HepG2 (cell line): ENCODE results near the gene CERS5. TPM values are rescaled to one million over a fixed set of nuclear protein-coding genes. Genes with fewer than 3 reads are reported as not detected.
A peak's percentile ranks its signal among the peaks of the same experiment; 100 is the strongest.

Experiments
- ARNT2 ChIP-seq: sonication (generic); formaldehyde crosslinking; IDR thresholded peaks from 2 replicates; pipeline ENCODE4 v1.8.0; 2022; ENCODE audit warnings: mild to moderate bottlenecking, low read depth, missing genetic modification reagents, moderate library complexity
- CBX5 ChIP-seq: sonication (generic); formaldehyde crosslinking; IDR thresholded peaks from 2 replicates; pipeline ENCODE4 v1.4.0; 2020; ENCODE audit warnings: missing genetic modification reagents, borderline replicate concordance
- CSRNP1 ChIP-seq: sonication (generic); formaldehyde crosslinking; IDR thresholded peaks from 2 replicates; pipeline ENCODE4 v1.8.1; 2023; ENCODE audit warnings: mild to moderate bottlenecking, missing genetic modification reagents
- EP300 ChIP-seq, 3 experiments: sonication (generic) in 1 of 3; formaldehyde crosslinking in 1 of 3; IDR thresholded peaks; 2 replicates each; pipeline versions ENCODE4 v1.5.1 to v1.6.1; 2011 to 2020; ENCODE audit warnings: low read depth in 2 of 3, low read length in 2 of 3, borderline replicate concordance in 1 of 3, improper control_type of control experiment in 1 of 3, mild to moderate bottlenecking in 1 of 3, missing genetic modification reagents in 1 of 3, moderate library complexity in 1 of 3
- FOXP1 ChIP-seq, 2 experiments: fragments of 450-650 bp in 1 of 2; IDR thresholded peaks; 2 replicates each; pipeline ENCODE4 v1.6.1; 2017 to 2018; ENCODE audit warnings: antibody characterized with exemption in 1 of 2
- HOMEZ ChIP-seq: IDR thresholded peaks from 2 replicates; pipeline ENCODE4 v1.6.1; 2016; ENCODE audit warnings: low read depth
- KIAA2018 ChIP-seq: sonication (generic); formaldehyde crosslinking; IDR thresholded peaks from 2 replicates; pipeline ENCODE4 v1.5.0; 2020; ENCODE audit warnings: mild to moderate bottlenecking, missing genetic modification reagents, borderline replicate concordance
- NFE2L2 ChIP-seq: fragments of 150-350 bp; IDR thresholded peaks from 2 replicates; pipeline ENCODE4 v1.6.1; 2014; ENCODE audit warnings: low read length
- NKX3-1 ChIP-seq: sonication (generic); formaldehyde crosslinking; IDR thresholded peaks from 2 replicates; pipeline ENCODE4 v1.5.0; 2020; ENCODE audit warnings: missing genetic modification reagents
- ZNF274 ChIP-seq: sonication (generic); formaldehyde crosslinking; IDR thresholded peaks from 2 replicates; pipeline ENCODE4 v1.5.1; 2020; ENCODE audit warnings: mild to moderate bottlenecking, missing genetic modification reagents
- ZNF280D ChIP-seq: sonication (generic); formaldehyde crosslinking; IDR thresholded peaks from 2 replicates; pipeline ENCODE4 v1.5.1; 2020; ENCODE audit warnings: mild to moderate bottlenecking, missing genetic modification reagents
- ZNF331 ChIP-seq: sonication (generic); formaldehyde crosslinking; IDR thresholded peaks from 2 replicates; pipeline ENCODE4 v1.4.0; 2020; ENCODE audit warnings: missing genetic modification reagents
- ZNF619 ChIP-seq: sonication (generic); formaldehyde crosslinking; IDR thresholded peaks from 2 replicates; pipeline ENCODE4 v1.4.0; 2020; ENCODE audit warnings: mild to moderate bottlenecking, missing genetic modification reagents
- polyA plus RNA-seq, 8 experiments: library from polyadenylated mRNA; depleted of rRNA in 3 of 8; stranded (reverse) in 7 of 8; unstranded in 1 of 8; fragments of >200 nt; fragmentation: Illumina TruSeq in 4 of 8; extraction: Trizol in 4 of 8; gene quantifications; 2 replicates each; pipeline versions ENCODE4 v1.2.1 to v1.2.3, GENCODE V29; 2011 to 2016; ENCODE audit warnings: low read depth in 4 of 8, missing spikeins in 1 of 8, mixed read lengths in 1 of 8; ENCODE audit not compliant: insufficient read depth in 1 of 8
- total RNA-seq, 5 experiments: library from RNA; depleted of rRNA; stranded (reverse); fragments of >200 nt; fragmentation: Illumina TruSeq; extraction: Trizol; gene quantifications; 2 replicates each; pipeline ENCODE4 v1.2.3, GENCODE V29; 2016; ENCODE audit warnings: low read depth in 1 of 5

Gene CERS5
- total and polyA plus RNA-seq, 2 of the 13 experiments (the other 11 are each of a cell fraction or from before 2014, with no cell fraction given) = 22.3 to 48.8 TPM

GRCh38 chr12:50111693-50112455, 55.3 kb downstream of the CERS5 start, which contains the start of gene COX14 (continued):
- TF ChIP-seq HOMEZ (CRISPR knock-in tag) (0 out of 2 replicates have a peak, but pooled peaks have one; percentile 15), ZNF619 (CRISPR knock-in tag) (peak; percentile 86), CSRNP1 (CRISPR knock-in tag) (peak; percentile 90), ZNF331 (CRISPR knock-in tag) (peak; percentile 20; the same call in 1 of the 2 replicates), NFE2L2 (no peak), FOXP1 (IDR thresholded peaks at IDR 0.05) (no peak), FOXP1 (CRISPR knock-in tag; IDR thresholded peaks at IDR 0.05) (no peak), ZNF274 (CRISPR knock-in tag) (peak; percentile 88), NKX3-1 (CRISPR knock-in tag) (no peak), CBX5 (CRISPR knock-in tag) (0 out of 2 replicates have a peak, but pooled peaks have one; percentile 40), KIAA2018 (CRISPR knock-in tag) (no peak), ZNF280D (CRISPR knock-in tag) (peak; percentile 91), EP300 (IDR thresholded peaks at IDR 0.05; ENCODE audit: low read depth in 2 of 2, low read length in 2 of 2) (peak in 1 of 2 experiments; percentile 21; a peak in 1 of 4 replicates), EP300 (CRISPR knock-in tag; IDR thresholded peaks at IDR 0.05; ENCODE audit: borderline replicate concordance) (no peak; the same call in 1 of the 2 replicates), ARNT2 (CRISPR knock-in tag) (peak; percentile 50)
